ENCODE results near the gene RHOBTB3. TPM values are rescaled to one million over a fixed set of nuclear protein-coding genes. Genes with fewer than 3 reads are reported as not detected.

Gene RHOBTB3
- total and polyA plus RNA-seq, 10 of the 15 experiments (the other 5 are each of a cell fraction or from before 2014, with no cell fraction given), result 3.6 to 42.8 (median 8.4) TPM

DNA sequence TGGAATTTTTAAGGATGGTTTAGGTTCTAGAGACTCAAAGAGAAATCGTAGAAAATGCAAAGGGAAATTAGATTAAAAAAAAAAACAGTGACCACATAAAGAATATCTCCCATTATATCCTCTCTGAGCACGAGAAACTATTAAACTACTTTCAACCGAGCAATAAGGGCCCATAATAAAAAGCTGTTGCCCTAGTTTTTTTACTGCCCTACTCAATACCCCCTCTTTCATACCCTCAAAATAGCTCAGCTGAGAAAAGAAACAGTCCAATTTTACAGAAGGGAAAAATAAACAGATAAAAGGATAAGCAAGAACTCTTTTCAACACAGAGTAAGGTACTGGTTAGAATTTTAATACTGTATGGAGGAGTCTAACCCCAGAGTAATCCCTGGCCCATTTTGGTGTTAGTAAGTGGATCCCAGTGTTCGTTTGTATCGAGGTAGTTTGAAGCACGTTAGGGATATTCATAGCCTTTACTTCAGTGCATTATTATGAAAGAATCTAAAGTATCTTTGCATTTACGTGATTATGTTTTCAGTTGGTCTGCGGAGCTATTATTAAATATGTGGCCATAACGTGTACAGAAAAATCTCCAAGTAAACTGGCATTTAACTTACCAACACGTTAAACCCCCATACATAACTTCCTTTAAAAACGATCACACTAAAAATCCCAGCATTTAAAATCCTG lies 980 bp upstream of the RHOBTB3 start:
- BruUV-seq (replicated peaks), result TSS peak; percentile 75
- ChIA-PET SMC1A (ENCODE audit: uncharacterized antibody, unreplicated experiment) (interaction anchor here (0.8 to 6.6 kb wide), 19 partner anchors 10 to 710 kb away, joined by 3 to 46 read pairs (median 4); partner anchors contain the start of gene GLRX), POLR2A (interaction anchor here (0.9 to 2.8 kb wide), 12 partner anchors 8 to 244 kb away, joined by 3 to 12 read pairs (median 4); partner anchors contain the start of gene RFESD), CTCF (interaction anchor here (0.7 to 5.2 kb wide), 13 partner anchors 12 to 173 kb away, joined by 3 to 22 read pairs (median 6); no protein-coding TSS in a partner anchor), RAD21 (ENCODE audit: unreplicated experiment) (interaction anchor here (0.9 to 5.1 kb wide), 20 partner anchors 8 to 232 kb away, joined by 3 to 25 read pairs (median 6); partner anchors contain the start of genes GLRX and RFESD)
- Histone ChIP-seq H2AFZ (ENCODE audit: control insufficient read depth, low read depth, low read length) (peak overlapping the region; percentile 89), H4K20me1 (ENCODE audit: control insufficient read depth, insufficient read depth) (no peaks in the 10 kb centered on the region), H3K4me3 (peak overlapping the region; percentile 78), H3K4me2 (ENCODE audit: control insufficient read depth, insufficient read depth) (peak overlapping the region; percentile 90), H3K4me1 (ENCODE audit: control insufficient read depth, insufficient read depth, low read length) (peaks cover 21% of the 10 kb centered on the region), H3K9me3 (replicated peaks; ENCODE audit: control insufficient read depth, insufficient read depth, low read length) (no peaks in the 10 kb centered on the region), H3K27ac (ENCODE audit: control insufficient read depth, insufficient read depth) (peak overlapping the region; percentile 70), H3K79me2 (ENCODE audit: control insufficient read depth, insufficient read depth, low read length) (peaks cover 39% of the 10 kb centered on the region), H3K36me3 (ENCODE audit: control insufficient read depth in 2 of 2, insufficient read depth in 2 of 2, low read length in 1 of 2) (no peaks in the 10 kb centered on the region), H3K27me3 (replicated peaks in 1 of 2; ENCODE audit: control insufficient read depth in 2 of 2, insufficient read depth in 2 of 2, low read length in 1 of 2) (no peaks in the 10 kb centered on the region), H3K9ac (ENCODE audit: control insufficient read depth, insufficient read depth, low read length) (peak overlapping the region; percentile 87)
- in situ Hi-C loops (cut with MboI) (no loop called here), intact Hi-C loops (cut with micrococcal nuclease; ENCODE audit: unreplicated experiment) (loop anchor here (5.0 to 10.0 kb wide), 3 partner anchors 92 to 175 kb away; partner anchors contain the start of genes ARSK, GLRX and SKIC3)
- no peak for ATAC-seq
- WGBS (ENCODE audit: insufficient coverage, insufficient replicate concordance, low lambda C conversion rate, missing lambda C conversion rate), result 62% methylated on average over 11 of the region's 11 CpGs
- no peak for FAIRE-seq
- no peak for DNase-seq (ENCODE audit: low read depth, low spot score)
- TF ChIP-seq BHLHE40 (IDR thresholded peaks at IDR 0.05; ENCODE audit: borderline replicate concordance in 1 of 2, low read depth in 2 of 2, low read length in 1 of 2), result no peak
- TF ChIP-seq, protein P1, sequence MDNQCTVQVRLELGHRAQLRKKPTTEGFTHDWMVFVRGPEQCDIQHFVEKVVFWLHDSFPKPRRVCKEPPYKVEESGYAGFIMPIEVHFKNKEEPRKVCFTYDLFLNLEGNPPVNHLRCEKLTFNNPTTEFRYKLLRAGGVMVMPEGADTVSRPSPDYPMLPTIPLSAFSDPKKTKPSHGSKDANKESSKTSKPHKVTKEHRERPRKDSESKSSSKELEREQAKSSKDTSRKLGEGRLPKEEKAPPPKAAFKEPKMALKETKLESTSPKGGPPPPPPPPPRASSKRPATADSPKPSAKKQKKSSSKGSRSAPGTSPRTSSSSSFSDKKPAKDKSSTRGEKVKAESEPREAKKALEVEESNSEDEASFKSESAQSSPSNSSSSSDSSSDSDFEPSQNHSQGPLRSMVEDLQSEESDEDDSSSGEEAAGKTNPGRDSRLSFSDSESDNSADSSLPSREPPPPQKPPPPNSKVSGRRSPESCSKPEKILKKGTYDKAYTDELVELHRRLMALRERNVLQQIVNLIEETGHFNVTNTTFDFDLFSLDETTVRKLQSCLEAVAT (IDR thresholded peaks at IDR 0.05), result peak; percentile 41; the same call in 1 of the 2 replicates
- no peak for TF ChIP-seq KAT2A (conservative IDR thresholded peaks at IDR 0.05; ENCODE audit: control insufficient read depth, low read depth, low read length)
